GM19452 (cell line): ENCODE data around the gene TFF3.

Source experiments
- ATAC-seq: cut with Tn5 transposase; IDR thresholded peaks from one replicate; pipeline ENCODE4 v1.9.1; 2021; ENCODE audit not compliant: unreplicated experiment

The TFF3 gene, protein sequence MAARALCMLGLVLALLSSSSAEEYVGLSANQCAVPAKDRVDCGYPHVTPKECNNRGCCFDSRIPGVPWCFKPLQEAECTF

DNA sequence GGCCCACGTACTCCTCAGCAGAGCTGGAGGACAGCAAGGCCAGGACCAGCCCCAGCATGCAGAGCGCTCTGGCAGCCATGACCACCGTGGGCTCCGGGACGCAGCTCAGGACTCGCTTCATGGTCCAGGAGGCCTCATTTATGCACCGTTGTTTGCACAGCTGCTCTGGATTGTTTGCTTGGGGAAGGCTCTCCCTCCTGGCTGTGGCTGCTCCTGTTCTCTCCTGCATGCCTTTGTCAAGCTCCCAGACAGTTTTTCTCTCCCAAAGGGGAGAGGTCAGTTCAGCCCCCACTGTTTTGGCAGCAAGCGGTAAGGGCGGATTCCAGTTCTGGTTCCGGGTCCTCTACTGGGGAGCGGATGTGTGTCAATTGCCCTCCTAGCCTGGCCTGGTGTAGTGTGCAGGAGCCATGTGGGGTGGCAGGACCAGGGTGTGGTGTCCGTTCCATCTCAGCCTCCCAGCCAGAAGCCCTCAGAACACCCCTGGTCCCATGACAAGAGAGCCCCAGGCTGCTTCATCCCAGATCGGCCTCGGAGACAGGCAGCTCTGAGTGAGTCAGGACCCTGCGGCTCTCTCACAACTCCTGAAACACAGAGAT lies at the start of gene TFF3:
TSS of gene TFF3 (minus strand) at position 114 of the 596 bp plus-strand sequence. CDS start at position 79, 35 bp downstream.
- ATAC-seq, result no peak

DNA sequence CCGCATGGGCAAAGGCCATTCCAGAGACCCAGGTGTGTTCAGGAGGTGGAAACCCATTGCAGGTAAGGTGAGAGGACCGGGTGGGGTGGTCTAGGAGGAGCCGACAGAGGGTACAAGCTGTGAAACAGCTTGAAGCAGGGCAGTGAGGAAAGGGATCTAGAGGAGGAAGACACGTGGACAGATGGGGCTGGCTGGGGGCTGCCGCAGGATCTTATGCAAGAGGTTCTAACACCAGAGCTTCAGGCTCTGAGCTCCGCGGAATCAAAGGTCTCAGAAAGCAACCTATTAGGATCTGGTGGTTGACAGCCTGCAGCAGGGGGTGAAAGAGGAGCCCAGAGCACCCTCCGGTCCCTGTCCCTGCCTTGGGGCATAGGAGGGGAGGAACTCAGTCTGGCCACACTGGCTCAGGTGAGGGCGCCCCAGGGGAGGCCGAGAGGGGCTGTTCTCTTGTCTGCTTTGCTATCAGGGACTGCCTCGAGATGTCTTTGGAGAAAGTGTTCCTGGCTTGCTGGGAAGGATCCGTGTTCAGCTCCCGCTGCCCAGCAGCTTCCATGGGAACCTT lies 49.2 kb upstream of the TFF3 start:
- no peak for ATAC-seq

DNA sequence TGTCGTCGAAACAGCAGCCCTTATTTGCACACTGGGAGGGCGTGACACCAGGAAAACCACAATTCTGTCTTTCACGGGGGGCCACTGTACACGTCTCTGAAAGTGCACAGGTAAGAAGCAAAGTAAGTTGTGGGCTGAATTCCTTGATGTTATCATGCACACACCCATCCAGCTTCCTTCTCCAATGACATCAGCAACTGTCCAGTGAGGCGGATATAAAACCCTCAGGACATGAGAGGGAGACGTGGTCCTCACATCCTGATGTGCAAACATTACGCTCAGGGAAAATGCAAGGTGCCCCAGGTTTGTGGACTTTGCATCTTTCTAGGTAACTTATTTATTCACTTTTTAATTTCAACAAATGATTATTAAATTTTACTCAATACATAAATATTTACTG lies 48.1 kb upstream of the TFF3 start:
- ATAC-seq, result no peak

DNA sequence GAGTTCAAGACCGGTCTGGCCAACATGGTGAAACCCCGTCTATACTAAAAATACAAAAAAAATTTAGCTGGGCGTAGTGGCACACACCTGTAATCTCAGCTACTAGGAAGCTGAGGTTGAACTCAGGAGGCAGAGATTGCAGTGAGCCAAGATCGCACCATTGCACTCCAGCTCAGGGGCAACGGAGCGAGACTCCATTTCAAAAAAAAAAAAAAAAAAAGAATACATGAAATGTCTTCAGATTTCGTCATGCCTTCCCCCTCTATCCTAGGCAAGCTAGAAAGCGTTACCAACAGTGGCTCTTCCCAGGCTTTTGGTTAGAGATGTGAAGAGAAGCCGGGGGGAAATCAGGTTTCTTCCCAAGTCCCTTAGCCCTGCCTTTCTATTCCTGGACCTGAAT lies 47.5 kb upstream of the TFF3 start:
- ATAC-seq, result no peak

DNA sequence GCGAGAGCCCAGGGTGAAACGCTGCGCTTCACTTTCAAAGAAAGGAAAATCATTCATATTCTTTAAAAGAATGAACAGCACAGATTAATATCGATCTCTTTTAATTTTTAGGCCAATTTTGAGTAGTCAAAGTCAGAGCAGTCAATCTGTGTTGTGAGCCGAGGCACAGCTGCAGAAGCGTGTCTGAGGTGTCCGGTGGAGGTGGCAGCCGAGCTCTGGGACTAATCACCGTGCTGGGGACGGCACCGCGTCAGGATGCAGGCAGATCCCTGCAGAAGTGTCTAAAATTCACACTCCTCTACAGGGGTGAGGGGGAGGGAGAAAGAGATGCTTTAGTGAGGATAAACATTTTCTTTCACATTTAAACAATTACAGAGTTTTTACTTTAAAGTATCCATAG lies 47.0 kb upstream of the TFF3 start:
- ATAC-seq, result no peak

DNA sequence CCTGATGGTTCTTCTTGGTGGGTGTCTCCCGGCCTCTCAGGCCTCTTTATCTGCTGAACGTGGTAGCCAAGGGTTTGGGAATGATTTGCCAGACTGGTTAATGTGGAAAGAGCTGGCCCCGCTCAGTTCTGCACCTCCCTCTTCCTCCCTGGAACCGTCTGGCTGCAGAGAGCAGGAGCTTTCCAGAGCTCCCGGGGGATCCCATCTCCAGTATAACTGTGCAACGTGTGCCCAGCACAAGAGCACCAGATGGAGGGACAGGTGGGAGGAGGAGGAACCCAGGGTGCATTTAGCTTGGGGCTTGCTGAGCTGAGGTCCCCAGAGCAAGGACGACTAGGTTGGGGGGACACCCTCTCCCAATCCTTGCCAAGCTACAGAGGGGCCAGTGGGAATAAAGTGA lies 46.1 kb upstream of the TFF3 start:
- ATAC-seq, result no peak

DNA sequence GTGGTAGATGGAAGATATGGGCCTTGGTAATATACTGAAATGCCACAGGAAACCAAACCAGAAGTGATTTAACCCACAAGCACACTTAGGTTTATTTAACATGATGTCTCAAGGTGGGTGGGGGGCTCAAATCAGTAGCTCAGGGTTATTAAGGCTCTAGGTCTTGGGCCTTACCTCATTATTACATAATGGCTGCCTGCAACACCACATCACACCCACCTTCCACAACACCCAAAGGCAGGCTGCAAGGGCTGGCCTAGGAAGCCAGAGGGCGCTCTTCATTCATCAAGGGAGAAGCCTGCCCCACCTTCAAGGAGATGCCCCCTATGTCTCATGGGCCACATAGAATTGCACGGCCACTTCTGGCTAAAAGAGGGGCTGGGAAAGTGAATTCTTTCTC lies 45.1 kb upstream of the TFF3 start:
- ATAC-seq, result no peak

DNA sequence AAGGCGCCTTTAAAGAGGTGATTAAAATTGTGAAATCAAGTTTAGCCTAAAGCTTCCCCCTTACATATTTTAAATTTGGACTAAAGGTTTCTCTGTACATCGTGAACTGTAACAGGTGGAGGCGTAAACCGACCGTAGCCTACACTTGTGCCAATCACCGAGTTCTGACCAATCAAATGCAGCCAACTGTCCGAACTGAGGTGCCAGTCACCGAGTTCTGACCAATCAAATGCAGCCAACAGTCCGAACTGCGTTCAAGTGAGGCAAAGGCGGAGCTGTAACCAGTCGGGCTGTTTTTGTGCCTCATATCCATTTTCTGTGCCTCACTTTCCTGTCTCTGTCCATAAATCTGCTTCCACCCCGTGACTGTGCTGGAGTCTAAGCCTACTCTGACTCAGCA lies 43.7 kb upstream of the TFF3 start:
- ATAC-seq, result no peak

DNA sequence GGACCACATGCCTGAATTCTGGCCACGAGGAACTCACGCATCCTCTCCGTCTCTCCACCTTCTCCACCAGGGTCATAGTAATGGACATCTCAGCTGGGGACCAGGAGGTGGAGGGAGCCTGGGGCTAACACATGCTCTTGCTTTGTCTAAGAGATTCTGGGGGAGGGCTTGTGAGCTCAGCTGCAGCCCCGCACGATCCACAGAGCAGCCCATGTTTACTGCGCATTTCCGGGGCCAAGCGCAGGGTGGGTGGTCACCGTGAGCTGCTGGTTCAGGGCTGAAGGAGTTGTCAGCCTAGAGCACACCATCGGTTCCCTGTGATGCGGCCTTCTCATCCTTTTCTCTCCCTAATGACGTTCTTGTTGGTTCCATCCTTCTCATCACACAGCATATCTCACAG lies 43.1 kb upstream of the TFF3 start:
- no peak for ATAC-seq

DNA sequence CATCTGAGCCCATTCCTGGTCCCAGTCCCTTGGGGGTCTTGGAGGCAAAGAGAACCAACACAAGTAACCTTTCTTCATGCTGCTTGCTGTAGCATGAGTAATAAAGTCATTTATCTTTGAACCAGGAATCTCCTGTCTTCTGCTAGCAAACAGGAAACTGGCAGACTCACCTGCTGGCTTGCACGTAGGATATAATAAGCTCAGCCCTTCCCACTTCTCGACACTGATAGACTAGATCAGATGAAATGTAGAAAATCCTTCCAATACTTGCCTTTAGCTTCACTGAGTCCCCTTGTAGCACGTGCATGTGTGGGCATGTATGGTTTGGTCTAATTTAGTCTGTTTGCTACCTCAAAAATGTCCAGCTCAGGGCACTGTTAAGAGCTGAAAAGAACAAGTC lies 42.1 kb upstream of the TFF3 start:
- no peak for ATAC-seq

DNA sequence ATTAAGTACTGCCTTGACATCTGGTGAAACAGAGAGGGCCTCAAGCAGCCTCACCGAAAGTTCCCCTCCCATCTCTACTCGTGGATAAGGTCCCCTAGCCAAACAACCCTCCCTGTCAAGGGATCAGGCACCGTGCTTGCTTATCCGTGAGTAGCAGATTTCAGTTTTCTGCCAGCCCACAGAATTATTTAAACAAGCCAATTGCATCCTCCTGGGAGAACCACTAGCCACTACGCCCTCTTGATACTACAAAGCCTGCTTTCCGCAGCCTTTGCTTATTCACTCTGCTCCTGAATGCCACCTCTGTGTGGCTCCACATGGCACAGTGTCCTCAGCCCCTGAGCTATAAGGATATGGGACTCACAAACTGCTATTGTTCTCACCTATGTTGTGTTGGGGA lies 41.4 kb upstream of the TFF3 start:
- no peak for ATAC-seq

DNA sequence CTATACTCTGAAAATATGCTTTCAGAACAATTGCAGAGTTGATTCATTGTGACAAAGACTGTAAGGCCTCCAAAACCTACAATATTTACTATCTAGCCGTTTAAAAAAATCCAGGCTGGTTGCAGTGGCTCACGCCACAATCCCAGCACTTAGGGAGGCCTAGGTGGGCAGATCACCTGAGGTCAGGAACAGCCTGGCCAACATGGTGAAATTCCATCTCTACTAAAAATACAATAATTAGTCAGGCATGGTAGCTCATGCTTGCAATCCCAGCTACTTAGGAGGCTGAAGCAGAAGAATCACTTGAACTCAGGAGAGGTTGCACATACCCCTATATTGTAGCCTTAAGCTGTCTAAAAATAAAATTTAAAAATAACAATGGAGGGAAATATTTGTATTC lies 40.8 kb upstream of the TFF3 start:
- ATAC-seq, result no peak

DNA sequence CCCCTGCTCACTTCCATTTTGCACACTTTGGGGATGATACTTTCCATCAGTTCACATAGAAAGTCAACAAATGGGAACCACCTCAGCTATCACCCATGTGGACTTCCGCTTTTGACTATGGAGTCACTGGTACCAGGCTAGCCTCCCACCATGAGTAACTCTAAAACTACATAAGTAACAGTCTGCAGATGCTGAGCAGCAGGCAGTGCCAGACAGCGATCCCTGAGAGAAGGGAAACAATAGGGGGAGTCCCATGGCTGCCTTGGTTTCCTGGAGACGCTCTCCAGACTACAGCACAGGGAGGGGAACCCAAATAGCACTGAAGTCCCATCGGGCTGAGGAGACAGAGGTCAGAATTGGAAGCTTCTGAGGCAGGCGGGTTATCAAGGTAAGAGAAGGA lies 38.4 kb upstream of the TFF3 start:
- no peak for ATAC-seq

DNA sequence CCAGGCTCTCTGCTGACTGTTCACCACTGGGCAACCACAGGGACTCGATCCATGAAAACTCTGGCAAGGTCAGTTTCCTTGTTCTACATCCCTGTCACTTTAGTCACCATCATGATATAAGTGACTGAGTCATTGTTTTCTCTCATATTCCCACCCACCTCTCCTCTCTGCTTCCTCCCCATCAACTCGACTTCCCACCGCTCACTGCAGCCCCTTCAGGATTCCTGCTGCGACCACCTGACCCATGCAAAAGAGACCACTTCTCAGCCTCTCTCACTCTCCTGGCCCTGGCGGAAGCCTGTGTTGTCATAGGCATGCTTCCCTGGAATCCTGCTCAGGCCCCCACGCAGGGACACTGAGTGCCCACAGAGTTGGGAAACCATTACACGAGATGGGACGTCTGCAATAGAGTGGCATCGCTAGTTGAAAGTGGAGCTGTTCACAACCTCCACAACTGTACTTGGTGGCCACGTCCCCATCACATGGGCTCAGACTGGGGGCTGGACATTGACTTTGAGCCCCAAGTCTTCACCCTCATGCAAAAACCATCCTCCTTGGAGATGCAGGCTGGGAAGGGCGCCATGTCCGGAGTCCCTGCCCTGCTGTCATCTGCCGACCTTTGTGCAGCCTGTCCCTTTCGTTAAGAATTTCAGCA lies 37.4 kb upstream of the TFF3 start:
- no peak for ATAC-seq

DNA sequence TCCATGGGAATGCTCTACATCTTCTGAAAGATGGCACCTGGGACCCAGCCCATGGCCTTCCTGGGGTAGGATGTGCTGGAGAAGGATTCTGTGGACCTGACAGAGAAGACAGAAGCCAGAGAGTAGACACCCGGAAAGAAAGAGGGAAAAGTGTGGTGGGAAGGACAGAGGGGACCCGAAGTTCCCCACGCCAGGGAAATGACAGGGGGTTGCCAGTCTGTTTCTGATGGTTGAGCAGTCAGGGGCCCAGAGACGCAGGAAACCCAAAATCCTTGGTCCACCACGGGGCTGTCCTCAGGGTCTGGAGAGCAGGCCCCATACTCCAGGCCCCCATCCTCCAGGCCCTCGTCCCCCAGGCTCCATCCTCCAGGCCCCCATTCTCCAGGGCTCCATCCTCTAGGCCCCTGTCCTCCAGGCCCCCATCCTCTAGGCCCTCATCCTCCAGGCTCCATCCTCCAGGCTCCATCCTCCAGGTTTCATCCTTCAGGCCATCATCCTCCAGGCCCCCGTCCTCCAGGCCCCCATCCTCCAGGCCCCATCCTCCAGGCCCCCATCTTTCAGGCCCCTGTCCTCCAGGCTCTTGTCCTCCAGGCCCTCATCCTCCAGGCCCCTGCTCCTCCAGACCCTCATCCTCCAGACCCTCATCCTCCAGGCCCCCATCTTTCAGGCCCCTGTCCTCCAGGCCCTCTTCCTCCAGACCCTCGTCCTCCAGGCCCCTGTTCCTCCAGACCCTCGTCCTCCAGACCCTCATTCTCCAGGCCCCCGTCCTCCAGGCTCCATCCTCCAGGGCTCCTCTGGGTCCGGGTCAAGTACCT lies 36.6 kb upstream of the TFF3 start:
- ATAC-seq, result no peak

DNA sequence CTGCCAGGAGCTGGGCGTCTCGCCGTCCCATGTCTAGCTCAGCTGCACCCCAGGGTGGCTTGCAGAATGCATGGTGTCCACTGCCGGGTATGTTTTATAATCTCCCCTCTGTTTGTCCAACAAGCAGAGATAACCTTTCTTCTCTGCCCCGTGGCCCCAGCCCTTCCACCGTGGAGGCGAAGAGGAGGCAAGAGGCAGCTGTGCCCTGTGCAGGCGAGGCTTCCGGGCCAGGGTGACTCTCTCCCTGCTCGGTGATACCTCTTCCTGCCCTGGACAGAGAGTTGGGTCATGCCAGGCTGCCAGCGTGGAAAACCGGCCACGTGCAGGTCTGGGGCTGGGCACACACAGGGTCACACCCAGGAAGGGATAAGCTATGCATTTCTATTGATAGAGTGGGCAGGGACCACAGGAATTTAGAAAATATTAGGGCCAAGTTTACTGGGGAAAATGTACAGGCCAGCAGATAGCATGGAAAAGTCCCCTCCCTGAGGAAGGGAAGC lies 35.8 kb upstream of the TFF3 start, which contains the start of gene TFF2:
TSS of gene TFF2 (minus strand) at position 68 of the 500 bp plus-strand sequence. CDS start at position 31, 37 bp downstream.
- no peak for ATAC-seq

DNA sequence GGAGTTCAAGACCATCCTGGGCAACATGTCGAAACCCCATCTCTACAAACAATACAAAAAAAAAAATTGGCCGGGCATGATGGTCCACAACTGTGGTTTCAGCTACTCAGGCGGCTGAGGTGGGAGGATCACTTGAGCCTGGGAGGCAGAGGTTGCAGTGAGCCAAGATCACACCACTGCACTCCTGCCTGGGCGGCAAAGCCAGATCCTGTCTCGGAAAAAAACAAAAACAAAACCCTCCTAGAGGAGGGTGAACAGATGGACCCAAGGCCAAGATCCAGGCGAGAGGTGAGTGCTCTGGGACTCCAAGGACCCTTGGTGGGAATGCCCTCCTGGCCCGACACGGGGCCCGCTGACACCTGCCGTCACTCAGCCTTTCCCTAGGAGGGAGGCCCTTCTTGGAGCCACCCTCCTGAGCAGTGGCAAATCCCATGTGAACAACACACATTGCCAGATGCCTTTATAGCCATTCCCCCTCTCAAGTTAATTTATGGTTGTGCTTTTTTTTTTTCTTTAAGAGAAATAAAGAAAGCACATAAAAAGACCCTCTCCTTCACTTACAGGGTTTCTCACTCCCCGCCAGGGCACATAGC lies 35.2 kb upstream of the TFF3 start:
- no peak for ATAC-seq

DNA sequence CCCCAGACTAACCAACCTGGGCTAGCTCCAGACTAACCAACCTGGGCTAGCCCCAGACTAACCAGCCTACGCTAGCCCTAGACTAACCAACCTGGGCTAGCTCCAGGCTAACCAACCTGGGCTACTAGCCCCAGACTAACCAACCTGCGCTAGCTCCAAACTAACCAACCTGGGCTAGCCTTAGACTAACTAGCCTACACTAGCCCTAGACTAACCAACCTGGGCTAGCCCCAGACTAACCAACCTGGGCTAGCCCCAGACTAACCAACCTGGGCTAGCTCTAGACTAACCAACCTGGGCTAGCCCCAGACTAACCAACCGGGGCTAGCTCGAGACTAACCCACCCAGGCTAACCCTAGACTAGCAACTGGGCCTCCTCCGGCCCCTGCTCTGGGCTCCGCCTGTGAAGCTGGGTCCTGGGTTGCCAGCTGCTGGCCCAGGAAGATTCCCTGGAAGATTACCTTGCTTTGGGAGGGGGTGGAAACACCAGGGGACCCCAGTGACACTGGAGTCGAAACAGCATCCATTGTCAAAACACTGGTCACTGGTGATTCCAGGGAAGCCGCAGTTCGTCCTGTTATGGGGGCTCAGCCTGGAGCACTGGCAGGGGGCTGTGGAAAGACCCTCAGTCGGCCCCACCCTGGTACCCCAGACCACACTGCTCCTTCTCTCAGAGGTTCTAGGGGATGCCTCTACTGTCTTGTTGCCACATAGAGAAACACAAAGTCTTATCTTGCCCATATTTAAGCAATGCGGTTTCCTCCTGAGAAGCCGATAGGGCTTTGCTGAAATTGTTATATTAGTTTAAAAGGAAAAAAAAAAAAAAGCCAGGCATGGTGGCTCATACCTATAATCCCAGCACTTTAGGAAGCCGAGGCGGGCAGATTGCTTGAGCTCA lies 34.5 kb upstream of the TFF3 start:
- ATAC-seq, result no peak

DNA sequence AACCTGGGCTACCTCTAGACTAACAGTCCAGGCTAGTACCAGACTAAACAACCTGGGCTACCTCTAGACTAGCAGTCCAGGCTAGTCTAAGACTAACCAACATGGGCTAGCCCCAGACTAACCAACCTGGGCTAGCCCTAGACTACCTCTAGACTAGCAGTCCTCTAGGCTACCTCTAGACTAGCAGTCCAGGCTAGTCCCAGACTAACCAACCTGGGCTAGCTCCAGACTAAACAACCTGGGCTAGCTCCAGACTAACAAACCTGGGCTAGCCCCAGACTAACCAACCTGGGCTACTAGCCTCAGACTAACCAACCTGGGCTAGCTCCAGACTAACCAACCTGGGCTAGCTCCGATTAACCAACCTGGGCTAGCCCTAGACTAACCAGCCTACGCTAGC lies 33.6 kb upstream of the TFF3 start:
- no peak for ATAC-seq
